ENCODE results near the gene KAZN. TPM values are rescaled to one million over a fixed set of nuclear protein-coding genes. Genes with fewer than 3 reads are reported as not detected.

The KAZN gene
- 11.8 and 12.6 TPM in 2 replicates for total RNA-seq

GRCh38 chr1:14598498-14599182, at the start of gene KAZN:
TSS of gene KAZN (plus strand) at chr1:14598685.

GRCh38 chr1:15153184-15153841, 554.8 kb downstream of the KAZN start, which contains the start of gene TMEM51:
TSS of gene TMEM51 (plus strand) at chr1:15153747. CDS start at chr1:15215088, 61,341 bp downstream.

Measured in pericardium fibroblast (primary cell).